K562 (cell line): ENCODE data around the gene UFC1. TPM values are rescaled to one million over a fixed set of nuclear protein-coding genes. Genes with fewer than 3 reads are reported as not detected.
A peak's percentile ranks its signal among the peaks of the same experiment; 100 is the strongest.

Source experiments
- ATAC-seq: fragments of 200-7000 bp; cut with Tn5 transposase; 3 replicates; pipeline ENCODE4 v1.9.1; 2020; ENCODE audit warnings: moderate library complexity
- BruUV-seq: library from RNA; stranded (reverse); fragments of 400-500 nt; replicated peaks from 2 replicates; lab custom pipeline; 2021; lab: Mats Ljungman, UMichigan
- CTCF ChIA-PET: fragments of 300-600 bp; formaldehyde crosslinking; extraction: SDS; loops from one replicate; lab custom pipeline; 2021; ENCODE audit warnings: low intra/inter-chr PET ratio; lab: Yijun Ruan, JAX
- POLR2A ChIA-PET: fragments of 300-600, 350-650 bp; sonication (Branson Sonifier 250); formaldehyde crosslinking; extraction: SDS; loops from one replicate; lab custom pipeline; 2021; ENCODE audit warnings: antibody characterized with exemption, inconsistent platforms; lab: Yijun Ruan, JAX
- DNase-seq, 4 experiments: peaks; one replicate each; pipeline versions ENCODE4 v3.0.0 to v3.0.0-alpha.2; 2011 to 2018; ENCODE audit warnings: low spot score in 3 of 4, mixed read lengths in 3 of 4; ENCODE audit errors: extremely low read depth in 1 of 4
- FAIRE-seq: peaks from 2 replicates; lab custom pipeline; 2011; peaks lifted over from hg19 to GRCh38; lab: Jason Lieb, UNC
- H2AFZ ChIP-seq: 2 replicates; pipeline ENCODE4 v1.6.0; 2011; ENCODE audit warnings: low read depth, low read length, control low read depth, inconsistent platforms
- H3K27ac ChIP-seq: fragments of 200-600 bp; 3 replicates; pipeline ENCODE4 v1.8.0; 2011; ENCODE audit warnings: low read depth, mild to moderate bottlenecking, control low read depth, inconsistent platforms, low read length, moderate library complexity, mixed read lengths; ENCODE audit errors: extremely low read depth
- H3K27me3 ChIP-seq, 2 experiments: fragments of 300-600 bp in 1 of 2; 2 replicates in 1 of 2; 3 replicates in 1 of 2; pipeline versions ENCODE4 v1.6.0 to v1.8.0; 2011; ENCODE audit warnings: inconsistent platforms in 2 of 2, low read length in 2 of 2, mild to moderate bottlenecking in 1 of 2, mixed read lengths in 1 of 2, moderate library complexity in 1 of 2; ENCODE audit not compliant: control insufficient read depth in 2 of 2, insufficient read depth in 2 of 2
- H3K36me3 ChIP-seq: fragments of 300-600 bp; 3 replicates; pipeline ENCODE4 v1.8.0; 2011; ENCODE audit warnings: mild to moderate bottlenecking, low read length, inconsistent platforms; ENCODE audit not compliant: control insufficient read depth, insufficient read depth
- H3K4me1 ChIP-seq, 2 experiments: fragments of 200-600 bp in 1 of 2; replicated peaks in 1 of 2; 2 replicates in 1 of 2; 3 replicates in 1 of 2; pipeline versions ENCODE4 v1.5.1 to v1.8.0; 2011; ENCODE audit warnings: inconsistent platforms in 2 of 2, low read length in 2 of 2, mild to moderate bottlenecking in 1 of 2, mixed read lengths in 1 of 2, moderate library complexity in 1 of 2; ENCODE audit not compliant: control insufficient read depth in 2 of 2, insufficient read depth in 2 of 2
- H3K4me2 ChIP-seq: 2 replicates; pipeline ENCODE4 v1.6.1; 2011; ENCODE audit warnings: low read length, control low read depth, inconsistent platforms, mixed read lengths; ENCODE audit not compliant: insufficient read depth
- H3K4me3 ChIP-seq: fragments of 200-600 bp; sonication (generic), shearing (Covaris generic); 2 replicates; pipeline ENCODE4 v1.5.1; 2016; ENCODE audit warnings: control low read depth, inconsistent platforms
- H3K79me2 ChIP-seq: fragments of 200-600 bp; 3 replicates; pipeline ENCODE4 v1.8.0; 2011; ENCODE audit warnings: low read length, inconsistent platforms; ENCODE audit not compliant: control insufficient read depth, insufficient read depth
- H3K9ac ChIP-seq, 2 experiments: 2 replicates each; pipeline versions ENCODE4 v1.6.0 to v1.6.1; 2011; ENCODE audit warnings: low read depth in 2 of 2, low read length in 2 of 2, control low read depth in 1 of 2, inconsistent platforms in 1 of 2, mild to moderate bottlenecking in 1 of 2, mixed read lengths in 1 of 2; ENCODE audit not compliant: insufficient read depth in 1 of 2
- H3K9me1 ChIP-seq: one replicate; pipeline ENCODE4 v1.6.0; 2011; ENCODE audit warnings: inconsistent platforms, mild to moderate bottlenecking, low read length, moderate library complexity; ENCODE audit not compliant: control insufficient read depth, insufficient read depth
- H3K9me3 ChIP-seq: replicated peaks from 2 replicates; pipeline ENCODE4 v1.5.1; 2011; ENCODE audit warnings: low read depth, low read length, inconsistent platforms; ENCODE audit not compliant: control insufficient read depth, insufficient read depth
- H4K20me1 ChIP-seq: replicated peaks from 2 replicates; pipeline ENCODE4 v1.6.1; 2011; ENCODE audit warnings: low read length, inconsistent platforms, mixed read lengths; ENCODE audit not compliant: control insufficient read depth, insufficient read depth
- POLR2G ChIP-seq: fragments of 200-400 bp; formaldehyde crosslinking; IDR thresholded peaks from 2 replicates; pipeline ENCODE4 v1.6.1; 2017; ENCODE audit warnings: low read depth, mild to moderate bottlenecking, antibody characterized with exemption, low read length, moderate library complexity
- WGBS: fragments of 100-300 bp; shearing (Covaris generic); methylation state at CpG from one replicate; pipeline ENCODE4 v1.1.6; 2016; ENCODE audit warnings: low coverage, mixed read lengths; ENCODE audit not compliant: insufficient coverage; ENCODE audit errors: missing lambda C conversion rate; 5-methylcytosine and 5-hydroxymethylcytosine counted together
- in situ Hi-C: fragments of 300-500 bp; cut with MboI; formaldehyde crosslinking; loops from 4 replicates; pipeline ENCODE4 v1.15.0; 2018; ENCODE audit warnings: inconsistent platforms, mixed read lengths
- intact Hi-C: fragments of 100-400 bp; cut with micrococcal nuclease; formaldehyde crosslinking; loops from 2 replicates; pipeline ENCODE4 v1.14.2; 2022
- polyA plus RNA-seq, 8 experiments: library from polyadenylated mRNA; depleted of rRNA in 4 of 8; stranded (reverse) in 5 of 8; unstranded in 3 of 8; fragments of >200 nt; fragmentation: Nextera tagmentation in 2 of 8; fragmentation: Illumina TruSeq in 1 of 8; extraction: Ambion mirVana in 2 of 8; extraction: Trizol in 1 of 8; gene quantifications; 2 replicates each; pipeline versions ENCODE4 v1.2.1 to v1.2.3, GENCODE V29; 2011 to 2014; ENCODE audit warnings: inconsistent platforms in 1 of 8, missing spikeins in 1 of 8
- total RNA-seq, 7 experiments: library from RNA; depleted of rRNA in 6 of 7; stranded (reverse); fragments of >200 nt in 6 of 7; fragmentation: Illumina TruSeq in 2 of 7; extraction: Trizol in 2 of 7; gene quantifications; 2 replicates each; pipeline versions ENCODE4 v1.2.1 to v1.2.3, GENCODE V29; 2011 to 2021; ENCODE audit warnings: low replicate concordance in 1 of 7
- TF ChIP-seq, protein P1 (sequence below), 3 experiments: fragments of 200-800 bp in 1 of 3; fragments of 250-450 bp in 1 of 3; fragments of 450-650 bp in 1 of 3; sonication (Bioruptor Pico) in 1 of 3; sonication (Bioruptor generic) in 1 of 3; formaldehyde crosslinking in 1 of 3; IDR thresholded peaks; 2 replicates each; pipeline versions ENCODE4 v1.6.1 to v1.8.0; 2016 to 2022; ENCODE audit warnings: mild to moderate bottlenecking in 2 of 3, missing genetic modification characterization in 2 of 3, missing compliant biosample characterization in 1 of 3, moderate library complexity in 1 of 3

UFC1 gene
- total and polyA plus RNA-seq, 9 of the 15 experiments (the other 6 are each of a cell fraction or from before 2014, with no cell fraction given), result 92.8 to 220 (median 161) TPM

DNA sequence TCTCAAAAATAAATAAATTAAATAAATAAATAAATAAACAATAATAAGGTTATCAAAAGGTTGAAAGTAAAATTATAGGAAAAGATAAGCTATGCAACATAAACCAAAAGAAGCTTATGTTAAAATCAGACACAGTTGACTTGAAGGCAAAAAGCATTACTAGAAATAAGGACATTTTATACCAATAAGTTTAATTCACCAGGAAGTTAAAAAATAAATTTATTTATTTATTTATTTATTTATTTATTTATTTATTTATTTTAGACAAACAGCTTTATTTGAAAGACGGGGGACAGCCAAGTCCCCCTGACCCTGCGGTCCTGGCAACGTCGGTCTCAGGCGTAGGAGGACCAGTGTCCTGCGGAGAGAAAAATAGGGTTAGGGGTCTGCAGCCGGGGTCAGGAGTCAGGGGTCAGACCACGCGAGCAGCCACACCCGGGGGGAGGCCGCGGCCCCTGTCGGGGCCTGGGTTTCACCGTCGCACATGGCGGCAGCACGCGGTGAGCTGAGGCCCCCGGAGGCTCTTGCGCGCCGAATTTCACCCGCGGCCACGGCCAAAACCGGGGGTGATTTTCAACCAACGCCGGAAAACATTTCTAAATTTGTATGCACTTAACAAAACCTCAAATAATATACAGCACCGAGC lies 12.9 kb upstream of the UFC1 start:
- H2AFZ ChIP-seq, result no peak overlapping the region
- no peaks in the 10 kb centered on the region for H3K79me2 ChIP-seq
- no TSS peak for BruUV-seq
- 89% methylated on average over 29 of the region's 29 CpGs for WGBS
- H3K9ac ChIP-seq, result no peak overlapping the region; a peak in 1 of 4 replicates
- TF ChIP-seq, protein P1, sequence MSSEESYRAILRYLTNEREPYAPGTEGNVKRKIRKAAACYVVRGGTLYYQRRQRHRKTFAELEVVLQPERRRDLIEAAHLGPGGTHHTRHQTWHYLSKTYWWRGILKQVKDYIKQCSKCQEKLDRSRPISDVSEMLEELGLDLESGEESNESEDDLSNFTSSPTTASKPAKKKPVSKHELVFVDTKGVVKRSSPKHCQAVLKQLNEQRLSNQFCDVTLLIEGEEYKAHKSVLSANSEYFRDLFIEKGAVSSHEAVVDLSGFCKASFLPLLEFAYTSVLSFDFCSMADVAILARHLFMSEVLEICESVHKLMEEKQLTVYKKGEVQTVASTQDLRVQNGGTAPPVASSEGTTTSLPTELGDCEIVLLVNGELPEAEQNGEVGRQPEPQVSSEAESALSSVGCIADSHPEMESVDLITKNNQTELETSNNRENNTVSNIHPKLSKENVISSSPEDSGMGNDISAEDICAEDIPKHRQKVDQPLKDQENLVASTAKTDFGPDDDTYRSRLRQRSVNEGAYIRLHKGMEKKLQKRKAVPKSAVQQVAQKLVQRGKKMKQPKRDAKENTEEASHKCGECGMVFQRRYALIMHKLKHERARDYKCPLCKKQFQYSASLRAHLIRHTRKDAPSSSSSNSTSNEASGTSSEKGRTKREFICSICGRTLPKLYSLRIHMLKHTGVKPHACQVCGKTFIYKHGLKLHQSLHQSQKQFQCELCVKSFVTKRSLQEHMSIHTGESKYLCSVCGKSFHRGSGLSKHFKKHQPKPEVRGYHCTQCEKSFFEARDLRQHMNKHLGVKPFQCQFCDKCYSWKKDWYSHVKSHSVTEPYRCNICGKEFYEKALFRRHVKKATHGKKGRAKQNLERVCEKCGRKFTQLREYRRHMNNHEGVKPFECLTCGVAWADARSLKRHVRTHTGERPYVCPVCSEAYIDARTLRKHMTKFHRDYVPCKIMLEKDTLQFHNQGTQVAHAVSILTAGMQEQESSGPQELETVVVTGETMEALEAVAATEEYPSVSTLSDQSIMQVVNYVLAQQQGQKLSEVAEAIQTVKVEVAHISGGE (CRISPR knock-in tag; IDR thresholded peaks at IDR 0.05), result no peak
- TF ChIP-seq POLR2G, result 0 out of 2 replicates have a peak, but pooled peaks have one; percentile 16
- no peaks in the 10 kb centered on the region for H3K36me3 ChIP-seq
- no peak overlapping the region for H3K4me3 ChIP-seq
- CTCF ChIA-PET, result interaction anchor here (2.1 kb wide), 1 partner anchor 144 kb away, joined by 8 read pairs; no protein-coding TSS in a partner anchor
- POLR2A ChIA-PET, result interaction anchor here (0.7 to 1.5 kb wide), 3 partner anchors 8 to 218 kb away, joined by 3 to 5 read pairs (median 3); partner anchors contain the start of gene UFC1
- ATAC-seq (no peak), DNase-seq (no peak), FAIRE-seq (no peak)
- no peaks in the 10 kb centered on the region for H3K9me1 ChIP-seq
- H3K4me2 ChIP-seq, result no peak overlapping the region
- intact Hi-C loops (no loop called here), in situ Hi-C loops (no loop called here)
- H3K4me1 ChIP-seq, result peaks cover 0 to 4% of the 10 kb centered on the region in 2 experiments; a peak in 3 of 5 replicates
- no peaks in the 10 kb centered on the region for H3K9me3 ChIP-seq
- no peak overlapping the region for H3K27ac ChIP-seq
- H3K27me3 ChIP-seq, result no peaks in the 10 kb centered on the region
- H4K20me1 ChIP-seq, result no peaks in the 10 kb centered on the region
